GM12878 (cell line): ENCODE results near the gene MOV10L1. TPM values are rescaled to one million over a fixed set of nuclear protein-coding genes. Genes with fewer than 3 reads are reported as not detected.

Experiments
- ATAC-seq: fragments of 200-7000 bp; cut with Tn5 transposase; 3 replicates; pipeline ENCODE4 v1.9.1; 2020; ENCODE audit warnings: mild to moderate bottlenecking, moderate library complexity
- BruUV-seq: library from RNA; stranded (reverse); fragments of 400-500 nt; replicated peaks from 2 replicates; lab custom pipeline; 2021; lab: Mats Ljungman, UMichigan
- CTCF ChIA-PET: fragments of 300-600 bp; sonication (Branson Sonifier 250); formaldehyde crosslinking; extraction: SDS; loops from one replicate; lab custom pipeline; 2021; ENCODE audit warnings: inconsistent platforms; lab: Yijun Ruan, JAX
- POLR2A ChIA-PET: fragments of 350-600 bp; formaldehyde crosslinking; extraction: SDS; loops from one replicate; lab custom pipeline; 2021; ENCODE audit warnings: inconsistent platforms; lab: Charles Lee
- RAD21 ChIA-PET: fragments of 300-600 bp; sonication (Branson Sonifier 250); formaldehyde crosslinking; loops from one replicate; lab custom pipeline; 2023; ENCODE audit warnings: antibody characterized with exemption; ENCODE audit not compliant: unreplicated experiment; lab: Charles Lee
- SMC1A ChIA-PET: fragments of 300-600 bp; sonication (Branson Sonifier 250); formaldehyde crosslinking; loops from one replicate; lab custom pipeline; 2023; ENCODE audit not compliant: unreplicated experiment, uncharacterized antibody; lab: Charles Lee
- DNase-seq: peaks from one replicate; pipeline ENCODE4 v3.0.0-alpha.2; 2011; ENCODE audit warnings: low read depth, low spot score
- FAIRE-seq: peaks from 3 replicates; lab custom pipeline; 2011; peaks lifted over from hg19 to GRCh38; lab: Jason Lieb, UNC
- H2AFZ ChIP-seq: 2 replicates; pipeline ENCODE4 v1.6.0; 2011; ENCODE audit warnings: low read depth, low read length, control low read depth; ENCODE audit not compliant: control insufficient read depth
- H3K27ac ChIP-seq: 2 replicates; pipeline ENCODE4 v1.5.1; 2011; ENCODE audit warnings: control low read depth; ENCODE audit not compliant: control insufficient read depth, insufficient read depth
- H3K27me3 ChIP-seq, 2 experiments: replicated peaks in 1 of 2; 2 replicates each; pipeline versions ENCODE4 v1.6.0 to v1.6.1; 2011; ENCODE audit warnings: low read length in 1 of 2; ENCODE audit not compliant: control insufficient read depth in 2 of 2, insufficient read depth in 2 of 2
- H3K36me3 ChIP-seq, 2 experiments: 2 replicates each; pipeline ENCODE4 v1.5.1; 2011; ENCODE audit warnings: low read length in 1 of 2; ENCODE audit not compliant: control insufficient read depth in 2 of 2, insufficient read depth in 2 of 2
- H3K4me1 ChIP-seq: 2 replicates; pipeline ENCODE4 v1.6.1; 2011; ENCODE audit warnings: mild to moderate bottlenecking, low read length, moderate library complexity, mixed read lengths; ENCODE audit not compliant: control insufficient read depth, insufficient read depth
- H3K4me2 ChIP-seq: 2 replicates; pipeline ENCODE4 v1.6.0; 2011; ENCODE audit warnings: control low read depth; ENCODE audit not compliant: control insufficient read depth, insufficient read depth
- H3K4me3 ChIP-seq: fragments of 200-600 bp; sonication (generic); 2 replicates; pipeline ENCODE4 v1.5.1; 2016
- H3K79me2 ChIP-seq: 2 replicates; pipeline ENCODE4 v1.6.0; 2011; ENCODE audit warnings: low read length; ENCODE audit not compliant: control insufficient read depth, insufficient read depth
- H3K9ac ChIP-seq: 2 replicates; pipeline ENCODE4 v1.8.0; 2011; ENCODE audit warnings: low read length, control low read depth, mixed read lengths; ENCODE audit not compliant: control insufficient read depth, insufficient read depth
- H3K9me3 ChIP-seq: replicated peaks from 3 replicates; pipeline ENCODE4 v1.5.1; 2011; ENCODE audit warnings: mild to moderate bottlenecking, low read length; ENCODE audit not compliant: control insufficient read depth, insufficient read depth
- H4K20me1 ChIP-seq: 2 replicates; pipeline ENCODE4 v1.6.0; 2011; ENCODE audit not compliant: control insufficient read depth, insufficient read depth
- SREBF1 ChIP-seq: IDR thresholded peaks from 2 replicates; pipeline ENCODE4 v1.6.1; 2012; ENCODE audit warnings: mild to moderate bottlenecking, low read length
- ZNF274 ChIP-seq: IDR thresholded peaks from one replicate; pipeline ENCODE4 v1.8.0; 2011; ENCODE audit not compliant: insufficient read length, insufficient read depth
- WGBS: methylation state at CpG from one replicate; pipeline ENCODE4 v1.1.6; 2016; ENCODE audit warnings: low lambda C conversion rate; ENCODE audit not compliant: insufficient replicate concordance, insufficient coverage; ENCODE audit errors: missing lambda C conversion rate; 5-methylcytosine and 5-hydroxymethylcytosine counted together
- in situ Hi-C: fragments of 300-500 bp; cut with MboI; formaldehyde crosslinking; loops from 9 replicates; pipeline ENCODE4 v1.14.3; 2018; ENCODE audit warnings: mixed read lengths
- intact Hi-C: fragments of 100-400 bp; cut with micrococcal nuclease; formaldehyde crosslinking; loops from one replicate; pipeline ENCODE4 v1.14.2; 2022; ENCODE audit not compliant: unreplicated experiment
- polyA plus RNA-seq, 11 experiments: library from polyadenylated mRNA; depleted of rRNA in 4 of 11; unstranded in 6 of 11; stranded (reverse) in 5 of 11; fragments of >200 nt; fragmentation: Nextera tagmentation in 4 of 11; fragmentation: Illumina TruSeq in 1 of 11; extraction: Ambion mirVana in 4 of 11; extraction: Trizol in 1 of 11; gene quantifications; 1 replicate in 1 of 11; 2 replicates in 10 of 11; pipeline versions ENCODE4 v1.2.1 to v1.2.3, GENCODE V29; 2011 to 2016; ENCODE audit warnings: inconsistent platforms in 2 of 11, missing spikeins in 2 of 11, low read depth in 1 of 11
- total RNA-seq, 4 experiments: library from RNA; depleted of rRNA in 3 of 4; stranded (reverse); fragments of >200 nt in 3 of 4; fragmentation: Illumina TruSeq in 1 of 4; extraction: Trizol in 1 of 4; gene quantifications; 2 replicates each; pipeline versions ENCODE4 v1.2.1 to v1.2.3, GENCODE V29; 2013 to 2021
- TF ChIP-seq, protein P1 (sequence below): IDR thresholded peaks from 2 replicates; pipeline ENCODE4 v1.6.1; 2011; ENCODE audit warnings: borderline replicate concordance, low read depth, mild to moderate bottlenecking, moderate library complexity, low read length; ENCODE audit not compliant: insufficient read depth, poor library complexity, severe bottlenecking
- TF ChIP-seq, protein P2 (sequence below): IDR thresholded peaks from 2 replicates; pipeline ENCODE4 v1.6.1; 2012; ENCODE audit warnings: improper control_type of control experiment, low read depth, low read length; ENCODE audit not compliant: insufficient replicate concordance

MOV10L1 gene
- total and polyA plus RNA-seq, 10 of the 15 experiments (the other 5 are each of a cell fraction or from before 2014, with no cell fraction given): 0.22 TPM; not detected in 9

DNA sequence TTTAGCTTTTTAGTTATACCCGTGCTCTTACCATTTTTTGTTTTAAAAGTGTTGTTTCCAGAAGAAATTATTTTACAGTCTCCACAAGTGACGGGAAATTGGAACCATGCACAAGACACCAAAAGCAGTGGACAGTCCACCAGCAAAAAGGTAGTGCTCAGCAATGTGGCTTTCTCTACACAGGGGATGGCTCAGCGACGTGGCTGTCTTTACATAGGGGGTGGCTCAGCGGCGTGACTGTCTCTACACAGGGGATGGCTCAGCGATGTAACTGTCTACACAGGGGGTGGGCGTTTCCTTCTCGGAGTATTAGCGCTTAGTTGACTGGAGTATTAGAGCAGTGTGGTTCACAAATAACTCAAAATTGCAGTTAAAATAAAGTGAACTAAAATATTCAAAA lies 44.7 kb downstream of the MOV10L1 start:
- no peak for FAIRE-seq
- BruUV-seq: no TSS peak
- Histone ChIP-seq H3K4me3 (no peak overlapping the region), H3K79me2 (no peaks in the 10 kb centered on the region), H3K27me3 (no peaks in the 10 kb centered on the region; a peak in 3 of 4 replicates), H2AFZ (no peak overlapping the region), H3K27ac (no peak overlapping the region), H4K20me1 (no peaks in the 10 kb centered on the region), H3K9me3 (no peaks in the 10 kb centered on the region), H3K4me1 (no peaks in the 10 kb centered on the region; the same call in 1 of the 2 replicates), H3K36me3 (no peaks in the 10 kb centered on the region), H3K9ac (no peak overlapping the region), H3K4me2 (no peak overlapping the region)
- no peak for DNase-seq
- TF ChIP-seq SREBF1 (no peak), ZNF274 (no peak)
- TF ChIP-seq, protein P1, sequence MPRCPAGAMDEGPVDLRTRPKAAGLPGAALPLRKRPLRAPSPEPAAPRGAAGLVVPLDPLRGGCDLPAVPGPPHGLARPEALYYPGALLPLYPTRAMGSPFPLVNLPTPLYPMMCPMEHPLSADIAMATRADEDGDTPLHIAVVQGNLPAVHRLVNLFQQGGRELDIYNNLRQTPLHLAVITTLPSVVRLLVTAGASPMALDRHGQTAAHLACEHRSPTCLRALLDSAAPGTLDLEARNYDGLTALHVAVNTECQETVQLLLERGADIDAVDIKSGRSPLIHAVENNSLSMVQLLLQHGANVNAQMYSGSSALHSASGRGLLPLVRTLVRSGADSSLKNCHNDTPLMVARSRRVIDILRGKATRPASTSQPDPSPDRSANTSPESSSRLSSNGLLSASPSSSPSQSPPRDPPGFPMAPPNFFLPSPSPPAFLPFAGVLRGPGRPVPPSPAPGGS: peak; percentile 32
- TF ChIP-seq, protein P2, sequence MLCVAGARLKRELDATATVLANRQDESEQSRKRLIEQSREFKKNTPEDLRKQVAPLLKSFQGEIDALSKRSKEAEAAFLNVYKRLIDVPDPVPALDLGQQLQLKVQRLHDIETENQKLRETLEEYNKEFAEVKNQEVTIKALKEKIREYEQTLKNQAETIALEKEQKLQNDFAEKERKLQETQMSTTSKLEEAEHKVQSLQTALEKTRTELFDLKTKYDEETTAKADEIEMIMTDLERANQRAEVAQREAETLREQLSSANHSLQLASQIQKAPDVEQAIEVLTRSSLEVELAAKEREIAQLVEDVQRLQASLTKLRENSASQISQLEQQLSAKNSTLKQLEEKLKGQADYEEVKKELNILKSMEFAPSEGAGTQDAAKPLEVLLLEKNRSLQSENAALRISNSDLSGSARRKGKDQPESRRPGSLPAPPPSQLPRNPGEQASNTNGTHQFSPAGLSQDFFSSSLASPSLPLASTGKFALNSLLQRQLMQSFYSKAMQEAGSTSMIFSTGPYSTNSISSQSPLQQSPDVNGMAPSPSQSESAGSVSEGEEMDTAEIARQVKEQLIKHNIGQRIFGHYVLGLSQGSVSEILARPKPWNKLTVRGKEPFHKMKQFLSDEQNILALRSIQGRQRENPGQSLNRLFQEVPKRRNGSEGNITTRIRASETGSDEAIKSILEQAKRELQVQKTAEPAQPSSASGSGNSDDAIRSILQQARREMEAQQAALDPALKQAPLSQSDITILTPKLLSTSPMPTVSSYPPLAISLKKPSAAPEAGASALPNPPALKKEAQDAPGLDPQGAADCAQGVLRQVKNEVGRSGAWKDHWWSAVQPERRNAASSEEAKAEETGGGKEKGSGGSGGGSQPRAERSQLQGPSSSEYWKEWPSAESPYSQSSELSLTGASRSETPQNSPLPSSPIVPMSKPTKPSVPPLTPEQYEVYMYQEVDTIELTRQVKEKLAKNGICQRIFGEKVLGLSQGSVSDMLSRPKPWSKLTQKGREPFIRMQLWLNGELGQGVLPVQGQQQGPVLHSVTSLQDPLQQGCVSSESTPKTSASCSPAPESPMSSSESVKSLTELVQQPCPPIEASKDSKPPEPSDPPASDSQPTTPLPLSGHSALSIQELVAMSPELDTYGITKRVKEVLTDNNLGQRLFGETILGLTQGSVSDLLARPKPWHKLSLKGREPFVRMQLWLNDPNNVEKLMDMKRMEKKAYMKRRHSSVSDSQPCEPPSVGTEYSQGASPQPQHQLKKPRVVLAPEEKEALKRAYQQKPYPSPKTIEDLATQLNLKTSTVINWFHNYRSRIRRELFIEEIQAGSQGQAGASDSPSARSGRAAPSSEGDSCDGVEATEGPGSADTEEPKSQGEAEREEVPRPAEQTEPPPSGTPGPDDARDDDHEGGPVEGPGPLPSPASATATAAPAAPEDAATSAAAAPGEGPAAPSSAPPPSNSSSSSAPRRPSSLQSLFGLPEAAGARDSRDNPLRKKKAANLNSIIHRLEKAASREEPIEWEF: no peak
- intact Hi-C loops: no loop called here
- no peak for ATAC-seq
- CTCF ChIA-PET: no interaction called here
- 45% methylated on average over 10 of the region's 10 CpGs for WGBS
- SMC1A ChIA-PET: no interaction called here
- in situ Hi-C loops: no loop called here
- RAD21 ChIA-PET: no interaction called here
- POLR2A ChIA-PET: no interaction called here
